ENCODE results near the gene TSPAN9.

The TSPAN9 gene

DNA sequence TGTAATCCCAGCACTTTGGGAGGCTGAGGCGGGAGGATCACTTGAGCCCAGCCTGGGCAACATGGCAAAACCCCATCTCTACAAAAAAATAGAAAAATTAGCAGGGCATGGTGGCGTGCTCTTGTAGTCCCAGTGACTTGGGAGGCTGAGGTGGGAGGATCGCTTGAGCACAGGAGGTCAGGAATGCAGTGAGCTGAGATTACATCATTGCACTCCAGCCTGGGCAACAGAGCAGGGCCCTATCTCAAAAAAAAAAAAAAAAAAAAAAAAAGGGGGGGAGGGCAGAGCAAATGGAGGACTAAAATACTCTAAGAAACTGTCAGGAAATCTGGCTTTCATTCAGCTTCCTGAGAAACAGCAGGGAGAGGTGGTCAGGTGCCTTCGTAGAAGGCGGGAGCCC, 31.7 kb upstream of the TSPAN9 start:
- no peak for DNase-seq (ENCODE audit: extremely low read depth, low read depth)
- TF ChIP-seq, protein P1, sequence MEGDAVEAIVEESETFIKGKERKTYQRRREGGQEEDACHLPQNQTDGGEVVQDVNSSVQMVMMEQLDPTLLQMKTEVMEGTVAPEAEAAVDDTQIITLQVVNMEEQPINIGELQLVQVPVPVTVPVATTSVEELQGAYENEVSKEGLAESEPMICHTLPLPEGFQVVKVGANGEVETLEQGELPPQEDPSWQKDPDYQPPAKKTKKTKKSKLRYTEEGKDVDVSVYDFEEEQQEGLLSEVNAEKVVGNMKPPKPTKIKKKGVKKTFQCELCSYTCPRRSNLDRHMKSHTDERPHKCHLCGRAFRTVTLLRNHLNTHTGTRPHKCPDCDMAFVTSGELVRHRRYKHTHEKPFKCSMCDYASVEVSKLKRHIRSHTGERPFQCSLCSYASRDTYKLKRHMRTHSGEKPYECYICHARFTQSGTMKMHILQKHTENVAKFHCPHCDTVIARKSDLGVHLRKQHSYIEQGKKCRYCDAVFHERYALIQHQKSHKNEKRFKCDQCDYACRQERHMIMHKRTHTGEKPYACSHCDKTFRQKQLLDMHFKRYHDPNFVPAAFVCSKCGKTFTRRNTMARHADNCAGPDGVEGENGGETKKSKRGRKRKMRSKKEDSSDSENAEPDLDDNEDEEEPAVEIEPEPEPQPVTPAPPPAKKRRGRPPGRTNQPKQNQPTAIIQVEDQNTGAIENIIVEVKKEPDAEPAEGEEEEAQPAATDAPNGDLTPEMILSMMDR (IDR thresholded peaks at IDR 0.05; ENCODE audit: low read depth, low read length) = no peak

GRCh38 chr12:3045989-3046388, 31.2 kb upstream of the TSPAN9 start:
- TF ChIP-seq, protein P1 (IDR thresholded peaks at IDR 0.05; ENCODE audit: low read depth, low read length) = no peak
- no peak for DNase-seq (ENCODE audit: extremely low read depth, low read depth)

GRCh38 chr12:3046441-3047200, 30.6 kb upstream of the TSPAN9 start:
- TF ChIP-seq, protein P1 (IDR thresholded peaks at IDR 0.05; ENCODE audit: low read depth, low read length) = no peak
- no peak for DNase-seq (ENCODE audit: extremely low read depth, low read depth)

DNA sequence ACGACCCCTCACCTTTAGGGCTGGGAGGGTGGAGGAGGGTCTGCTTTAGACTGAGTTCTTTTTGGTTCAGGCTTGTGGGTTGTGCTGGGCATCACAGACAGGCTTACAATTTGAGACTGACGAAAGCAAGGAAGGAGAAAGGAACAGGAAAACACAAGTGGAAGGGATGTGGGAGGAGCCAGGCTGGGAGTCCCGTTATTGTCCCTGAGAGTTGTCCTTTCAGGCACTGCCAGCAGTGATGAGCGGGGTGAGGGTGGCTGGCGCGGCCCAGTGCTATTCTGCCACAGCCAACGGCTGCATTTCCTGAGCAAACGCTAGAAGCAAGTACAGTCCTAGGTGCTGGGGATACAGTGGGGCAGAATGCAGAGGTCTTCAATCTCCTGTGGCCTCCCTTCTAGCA, 29.2 kb upstream of the TSPAN9 start:
- TF ChIP-seq, protein P1 (IDR thresholded peaks at IDR 0.05; ENCODE audit: low read depth, low read length) = no peak
- no peak for DNase-seq (ENCODE audit: extremely low read depth, low read depth)

- DNase-seq (ENCODE audit: extremely low read depth, low read depth) = no peak
- TF ChIP-seq, protein P1 (IDR thresholded peaks at IDR 0.05; ENCODE audit: low read depth, low read length) = no peak
Observed at GRCh38 chr12:3048540-3048939, 28.6 kb upstream of the TSPAN9 start.

- DNase-seq (ENCODE audit: extremely low read depth, low read depth) = no peak
- TF ChIP-seq, protein P1 (IDR thresholded peaks at IDR 0.05; ENCODE audit: low read depth, low read length) = no peak
Observed at GRCh38 chr12:3049176-3049575, 28.0 kb upstream of the TSPAN9 start.

DNA sequence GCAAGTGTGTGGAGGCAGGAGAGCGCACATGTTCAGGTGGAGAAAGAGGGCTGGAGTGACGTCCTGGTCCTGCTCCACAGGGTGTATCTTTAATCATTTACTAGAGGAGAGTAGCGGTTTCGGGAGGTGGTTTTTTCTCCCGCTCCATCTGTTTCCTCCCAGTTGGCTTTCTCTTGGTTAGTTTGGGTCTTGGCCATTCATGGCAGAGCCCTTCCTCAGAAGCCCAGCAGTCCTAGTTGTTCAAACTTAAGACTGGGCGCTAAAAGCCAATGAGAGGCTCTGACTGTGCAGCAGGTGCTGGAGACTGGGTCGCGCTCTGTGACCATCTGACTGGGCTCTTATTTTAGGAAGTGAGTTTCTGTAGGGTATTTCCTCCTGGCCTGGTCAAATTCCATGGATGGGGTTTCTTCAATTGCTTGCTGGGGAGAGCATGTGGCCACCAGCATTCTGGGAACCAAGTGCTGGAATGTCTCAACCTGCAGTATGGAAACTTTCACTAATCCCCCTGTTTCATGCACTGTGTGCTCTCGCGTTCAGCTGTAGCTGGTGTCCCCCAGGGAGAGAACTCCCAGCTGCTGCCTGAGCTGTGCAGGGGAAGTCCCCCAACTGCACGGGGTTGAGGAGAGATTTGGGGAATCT, 27.4 kb upstream of the TSPAN9 start:
- TF ChIP-seq, protein P1 (IDR thresholded peaks at IDR 0.05; ENCODE audit: low read depth, low read length) = no peak
- no peak for DNase-seq (ENCODE audit: extremely low read depth, low read depth)
